Panc1 (cell line): ENCODE results near the gene PRDX5.

ENCODE experiments used
- CTCF ChIP-seq: fragments of 450-650 bp; IDR thresholded peaks from 2 replicates; pipeline ENCODE4 v1.5.1; 2017; ENCODE audit warnings: mild to moderate bottlenecking
- POLR2AphosphoS5 ChIP-seq: IDR thresholded peaks from 2 replicates; pipeline ENCODE4 v1.6.1; 2012; ENCODE audit warnings: mild to moderate bottlenecking, low read depth, low read length, moderate library complexity
- REST ChIP-seq, 2 experiments: IDR thresholded peaks; 2 replicates each; pipeline ENCODE4 v1.6.1; 2011 to 2012; ENCODE audit warnings: low read depth in 2 of 2, control low read depth in 1 of 2, low read length in 1 of 2, mild to moderate bottlenecking in 1 of 2, moderate library complexity in 1 of 2; ENCODE audit not compliant: insufficient read depth in 1 of 2
- SIN3A ChIP-seq: IDR thresholded peaks from 2 replicates; pipeline ENCODE4 v1.6.1; 2012; ENCODE audit warnings: low read depth, mild to moderate bottlenecking, low read length, moderate library complexity, borderline replicate concordance; ENCODE audit not compliant: insufficient read depth
- TCF7L2 ChIP-seq: IDR thresholded peaks from 2 replicates; pipeline ENCODE4 v1.6.1; 2011; ENCODE audit warnings: mild to moderate bottlenecking, low read depth, low read length, inconsistent platforms

GRCh38 chr11:64344787-64345186, 26.9 kb downstream of the PRDX5 start:
- TF ChIP-seq REST (IDR thresholded peaks at IDR 0.05; ENCODE audit: insufficient read depth in 1 of 2, low read depth in 2 of 2, low read length in 1 of 2) (0 out of 4 replicates have a peak, but pooled peaks of 1 of the 2 experiments have one; percentile 9), CTCF (no peak), SIN3A (no peak), POLR2AphosphoS5 (no peak), TCF7L2 (no peak)
